Activated CD4-positive, alpha-beta T cell treated with anti-CD3 and anti-CD28 coated beads for 48 hours (primary cell): ENCODE measurements around the gene ZPBP2.
"Not testable (repeated sequence)": the region's sequence is repeated elsewhere in the genome, so short reads cannot be mapped to it uniquely, and the experiment has no call there.

Experiments
- DNase-seq: peaks from one replicate; pipeline ENCODE4 v3.0.0-alpha.2; 2020

Gene ZPBP2

GRCh38 chr17:39867880-39868553 lies at the start of gene ZPBP2:
Gene ZPBP2 (plus strand): TSS chr17:39868202. CDS start chr17:39868355, 153 bp downstream.
- DNase-seq, result peak; percentile 72

GRCh38 chr17:39818358-39819000 lies 49.5 kb upstream of the ZPBP2 start:
- DNase-seq, result no peak

- no peak for DNase-seq
Observed at GRCh38 chr17:39820541-39820940, 47.5 kb upstream of the ZPBP2 start.

- DNase-seq, result no peak
Observed at GRCh38 chr17:39820987-39821386, 47.0 kb upstream of the ZPBP2 start.

DNA sequence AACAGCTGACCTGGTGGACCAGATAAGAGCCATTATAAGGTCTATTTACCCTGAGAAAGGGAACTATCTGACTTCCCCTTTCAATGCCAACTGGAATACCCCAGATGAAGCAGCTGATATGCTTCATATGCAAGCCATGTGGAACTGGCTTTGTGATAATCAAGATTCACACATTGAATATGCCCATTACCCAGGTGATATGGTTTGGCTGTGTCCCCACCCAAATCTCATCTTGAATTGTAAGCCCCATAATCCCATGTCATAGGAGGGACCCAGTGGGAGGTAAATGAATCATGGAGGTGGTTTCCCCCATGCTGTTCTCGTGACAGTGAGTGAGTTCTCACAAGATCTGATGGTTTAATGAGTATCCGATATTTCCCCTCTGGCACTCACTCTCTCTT lies 46.0 kb upstream of the ZPBP2 start:
- DNase-seq, result peak; percentile 34

- peak; percentile 45 for DNase-seq
Observed at GRCh38 chr17:39823407-39824054, 44.5 kb upstream of the ZPBP2 start.

DNA sequence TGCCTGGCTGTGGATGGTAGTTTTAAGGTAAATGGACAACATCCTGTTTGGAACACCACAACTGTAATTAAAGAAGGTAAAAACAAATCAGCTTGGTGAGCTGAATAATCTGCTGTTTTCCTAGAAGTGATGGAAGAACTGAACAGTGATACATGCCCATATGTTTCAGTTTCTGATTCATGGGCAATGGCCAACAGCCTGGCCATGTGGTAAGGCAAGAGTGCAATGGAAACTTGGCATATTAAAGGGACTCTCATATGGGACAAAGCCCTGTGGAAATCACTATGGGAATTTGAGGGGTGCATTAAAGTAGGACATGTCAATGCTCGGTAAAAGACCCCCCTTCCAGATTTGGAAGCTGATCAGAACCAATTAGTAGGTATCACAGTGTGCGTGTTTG lies 41.7 kb upstream of the ZPBP2 start:
- no peak for DNase-seq

GRCh38 chr17:39828443-39828842 lies 39.6 kb upstream of the ZPBP2 start:
- DNase-seq, result no peak

DNA sequence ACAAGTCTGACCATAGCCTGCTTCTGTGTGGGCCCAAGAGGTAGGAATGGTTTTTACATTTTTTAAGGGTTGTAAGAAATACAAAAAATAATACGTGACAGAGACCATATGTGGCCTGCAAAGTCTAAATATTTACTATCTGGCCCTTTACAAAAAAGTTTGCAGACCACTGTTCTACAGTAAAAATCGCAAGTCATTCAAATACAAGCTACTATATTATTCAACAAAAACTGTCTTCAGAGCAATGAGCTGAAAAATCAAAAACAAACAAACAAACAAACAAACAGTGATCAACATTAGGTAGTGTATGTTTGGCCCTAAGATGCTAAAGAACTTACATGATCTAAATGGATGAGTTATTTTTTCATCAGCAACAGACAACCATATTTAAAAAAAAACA lies 36.4 kb upstream of the ZPBP2 start:
- no peak for DNase-seq

- DNase-seq, result no peak
Observed at GRCh38 chr17:39834017-39834416, 34.0 kb upstream of the ZPBP2 start.

- DNase-seq, result no peak
Observed at GRCh38 chr17:39835038-39835786, 32.8 kb upstream of the ZPBP2 start.

DNA sequence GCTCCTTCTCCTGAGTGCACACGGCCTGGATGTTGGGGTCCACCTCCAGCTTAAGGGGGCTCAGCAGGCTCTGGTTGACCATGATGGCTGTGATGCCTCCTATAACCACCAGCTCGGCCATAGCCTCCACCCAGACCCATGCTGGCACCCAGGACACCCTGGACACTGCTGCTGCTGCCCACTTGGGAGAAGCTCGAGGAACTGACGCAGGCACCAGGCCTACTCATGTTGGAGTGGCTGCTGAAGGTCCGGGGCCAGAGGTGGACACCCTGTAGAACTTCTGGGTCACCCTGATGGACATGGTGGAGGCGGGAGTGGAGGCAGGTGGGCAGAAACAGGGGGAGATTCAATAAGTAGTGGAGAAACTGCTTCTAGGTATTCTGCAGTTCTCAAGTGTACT lies 31.9 kb upstream of the ZPBP2 start:
- no peak for DNase-seq

GRCh38 chr17:39838057-39838456 lies 29.9 kb upstream of the ZPBP2 start:
- DNase-seq, result no peak

DNA sequence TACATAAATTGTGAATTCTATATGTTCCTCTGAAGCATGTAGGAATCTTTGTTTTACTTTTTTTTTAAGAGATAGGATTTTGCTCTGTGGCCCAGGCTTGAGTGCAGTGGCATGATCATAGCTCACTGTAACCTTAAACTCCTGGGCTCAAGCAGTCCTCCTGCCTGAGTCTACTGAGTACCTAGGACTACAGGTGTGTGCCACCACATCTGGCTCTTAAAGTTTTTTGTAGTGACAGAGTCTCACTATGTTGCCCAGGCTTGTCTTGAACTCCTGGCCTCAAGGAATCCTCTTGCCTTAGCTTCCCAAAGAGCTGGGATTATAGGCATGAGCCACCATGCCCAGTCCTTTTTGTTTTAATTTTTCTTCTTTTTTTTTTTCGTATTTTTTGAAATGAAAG lies 29.2 kb upstream of the ZPBP2 start:
- DNase-seq, result no peak

- no peak for DNase-seq
Observed at GRCh38 chr17:39841134-39841683, 26.8 kb upstream of the ZPBP2 start.

GRCh38 chr17:39845052-39845846 lies 22.8 kb upstream of the ZPBP2 start:
- DNase-seq, result no peak

GRCh38 chr17:39846205-39846604 lies 21.8 kb upstream of the ZPBP2 start:
- DNase-seq, result no peak

DNA sequence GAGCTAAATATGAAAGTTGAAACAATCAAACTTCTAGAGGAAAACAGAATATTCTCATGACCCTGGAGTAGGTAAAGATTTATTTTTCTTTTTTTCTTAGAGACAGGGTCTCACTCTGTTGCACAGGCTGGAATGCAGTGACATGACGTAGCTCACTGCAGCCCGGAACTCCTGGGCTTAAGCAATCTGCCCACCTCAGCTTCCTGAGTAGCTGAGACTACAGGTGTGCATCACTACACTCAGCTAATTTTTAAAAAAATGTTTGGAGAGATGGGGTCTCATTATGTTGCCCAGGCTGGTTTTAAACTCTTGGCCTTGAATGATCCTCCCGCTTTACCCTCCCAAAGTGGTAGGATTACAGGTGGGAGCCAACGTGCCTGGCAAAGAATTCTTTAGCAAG lies 19.4 kb upstream of the ZPBP2 start:
- no peak for DNase-seq

DNA sequence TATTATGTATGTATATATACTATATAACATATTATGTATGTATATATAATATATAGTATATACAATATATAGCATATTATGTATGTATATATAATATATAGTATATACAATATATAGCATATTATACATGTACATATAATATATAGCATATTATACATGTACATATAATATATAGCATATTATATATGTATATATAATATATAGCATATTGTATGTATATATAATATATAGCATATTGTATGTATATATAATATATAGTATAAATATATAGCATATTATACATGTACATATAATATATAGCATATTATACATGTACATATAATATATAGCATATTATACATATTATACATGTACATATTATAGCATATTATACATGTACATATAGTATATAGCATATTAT lies 17.8 kb upstream of the ZPBP2 start:
- not testable (repeated sequence) for DNase-seq

- DNase-seq, result no peak
Observed at GRCh38 chr17:39852239-39852638, 15.8 kb upstream of the ZPBP2 start.

DNA sequence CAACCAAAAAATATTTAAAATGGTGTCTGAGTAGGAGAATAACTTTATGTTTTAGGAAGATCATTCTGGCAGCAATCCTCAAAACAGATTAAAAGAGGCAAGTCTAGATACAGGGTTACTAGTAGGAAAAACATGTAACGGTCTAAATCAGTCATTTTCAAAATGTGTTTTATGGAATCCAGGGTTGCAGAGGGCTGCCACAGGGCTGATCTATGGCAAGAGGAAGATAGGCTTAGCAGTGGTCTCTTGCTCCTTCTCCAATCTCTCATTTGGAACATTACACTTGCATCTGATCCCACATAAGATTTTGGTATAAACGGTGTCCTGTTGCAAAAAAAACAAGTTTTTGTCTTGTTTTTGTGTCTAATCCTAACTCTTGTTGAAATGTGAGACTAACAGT lies 13.1 kb upstream of the ZPBP2 start:
- no peak for DNase-seq

DNA sequence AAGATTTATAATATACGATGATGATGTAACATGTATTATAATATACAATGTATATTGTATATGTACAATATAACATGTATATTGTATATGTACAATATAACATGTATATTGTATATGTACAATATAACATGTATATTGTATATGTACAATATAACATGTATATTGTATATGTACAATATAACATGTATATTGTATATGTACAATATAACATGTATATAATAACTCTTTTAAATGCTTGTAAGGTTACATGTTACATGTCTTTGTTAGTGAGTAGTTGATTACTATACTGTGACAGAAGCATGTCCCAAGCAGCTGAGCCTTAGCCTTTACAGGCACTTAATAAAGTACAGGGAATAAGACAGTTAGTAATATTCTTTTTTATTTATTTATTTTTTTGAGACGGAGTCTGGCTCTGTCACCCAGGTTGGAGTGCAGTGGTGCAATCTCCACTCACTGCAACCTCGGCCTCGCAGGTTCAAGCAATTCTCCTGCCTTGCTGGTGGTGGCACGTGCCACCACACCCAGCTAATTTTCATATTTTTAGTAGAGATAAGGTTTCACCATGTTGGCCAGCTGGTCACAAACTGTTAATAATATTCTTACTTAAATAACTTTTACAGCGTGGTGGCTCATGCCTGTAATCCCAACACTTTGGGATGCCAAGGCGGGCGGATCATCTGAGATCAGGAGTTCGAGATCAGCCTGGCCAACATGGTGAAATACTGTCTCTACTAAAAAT lies 11.9 kb upstream of the ZPBP2 start:
- DNase-seq, result not testable (repeated sequence)
